Activated CD4-positive, alpha-beta T cell treated with anti-CD3 and anti-CD28 coated beads, Interleukin-2, amount 10 ng/mL, durations not matched to agents 7 days and 5 days (primary cell): Measurements from ENCODE around the gene OSBPL6. TPM values are rescaled to one million over a fixed set of nuclear protein-coding genes. Genes with fewer than 3 reads are reported as not detected.

Experiments used
- CTCF ChIA-PET: fragments of 350-600 bp; sonication (Branson Sonifier 250); formaldehyde crosslinking; loops from one replicate; lab custom pipeline; 2021; ENCODE audit warnings: antibody characterized with exemption; lab: Charles Lee
- POLR2A ChIA-PET: fragments of 350-600 bp; sonication (Branson Sonifier 250); formaldehyde crosslinking; loops from one replicate; lab custom pipeline; 2021; ENCODE audit warnings: antibody characterized with exemption; lab: Charles Lee
- DNase-seq: peaks from one replicate; pipeline ENCODE4 v3.0.0-alpha.2; 2020
- H3K27ac Mint-ChIP-seq: one replicate; pipeline ENCODE4 v1.8.0; 2021; ENCODE audit warnings: mild to moderate bottlenecking, moderate library complexity, mixed read lengths
- H3K27me3 Mint-ChIP-seq: one replicate; pipeline ENCODE4 v1.8.0; 2021; ENCODE audit warnings: mixed read lengths
- H3K36me3 Mint-ChIP-seq: one replicate; pipeline ENCODE4 v1.8.0; 2021; ENCODE audit warnings: low read depth, mixed read lengths
- H3K4me1 Mint-ChIP-seq: one replicate; pipeline ENCODE4 v1.8.0; 2021; ENCODE audit warnings: mixed read lengths
- H3K4me3 Mint-ChIP-seq: one replicate; pipeline ENCODE4 v1.8.0; 2021; ENCODE audit warnings: mild to moderate bottlenecking, moderate library complexity, mixed read lengths
- H3K9me3 Mint-ChIP-seq: one replicate; pipeline ENCODE4 v1.8.0; 2021; ENCODE audit warnings: mixed read lengths
- total RNA-seq, 2 experiments: library from RNA; stranded (reverse); gene quantifications; one replicate each; pipeline ENCODE4 v1.2.3, GENCODE V29; 2021

Gene OSBPL6
- total RNA-seq, 2 experiments from 2014 or later: 0.35 to 0.52 TPM

DNA sequence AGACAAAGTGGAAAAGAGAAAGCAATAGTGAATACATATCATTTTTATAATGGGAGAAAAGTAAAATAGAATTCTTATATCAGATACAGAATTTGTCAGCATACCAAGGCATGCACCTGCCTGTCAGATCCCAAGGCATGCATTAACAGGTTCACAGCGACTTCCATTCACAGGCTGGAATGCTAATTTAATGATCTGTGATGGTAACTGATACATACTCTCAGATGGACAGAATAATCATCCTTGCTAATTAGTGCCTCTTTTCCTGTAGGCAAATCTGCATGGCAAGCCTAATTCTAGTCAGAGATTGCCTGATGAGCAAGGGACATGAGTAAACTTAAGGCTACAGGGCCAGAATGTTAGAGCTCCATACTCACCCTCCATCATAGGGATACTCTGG, 180.6 kb downstream of the OSBPL6 start:
- POLR2A ChIA-PET: no interaction called here
- CTCF ChIA-PET: interaction anchor here (1.0 to 1.1 kb wide), 3 partner anchors 9 to 22 kb away, joined by 3 read pairs; no protein-coding TSS in a partner anchor
- no peaks in the 10 kb centered on the region for H3K36me3 Mint-ChIP-seq

DNA sequence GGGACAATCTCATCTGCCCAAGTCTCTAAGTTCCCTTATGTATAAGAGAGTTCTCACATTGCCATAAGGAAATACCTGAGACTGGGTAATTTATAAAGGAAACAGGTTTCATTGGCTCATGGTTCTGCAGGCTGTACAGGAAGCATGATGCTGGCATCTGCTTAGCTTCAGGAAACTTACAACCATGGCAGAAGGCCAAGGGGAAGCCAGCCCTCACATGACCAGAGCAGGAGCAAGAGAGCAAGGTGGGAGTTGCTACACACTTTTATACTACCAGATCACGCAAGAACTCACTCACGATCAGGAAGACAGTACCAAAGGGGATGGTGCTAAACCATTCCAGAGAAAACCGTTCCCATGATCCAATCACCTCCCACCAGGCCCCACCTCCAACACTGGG, 182.7 kb downstream of the OSBPL6 start:
- no peak overlapping the region for H3K4me3 Mint-ChIP-seq
- no peak overlapping the region for H3K27ac Mint-ChIP-seq
- peaks cover 20% of the 10 kb centered on the region for H3K27me3 Mint-ChIP-seq
- H3K36me3 Mint-ChIP-seq: no peaks in the 10 kb centered on the region
- DNase-seq: no peak
- ChIA-PET POLR2A (no interaction called here), CTCF (interaction anchor here (0.5 kb wide), 1 partner anchor 262 kb away, joined by 3 read pairs; no protein-coding TSS in a partner anchor)
- peaks cover 2% of the 10 kb centered on the region for H3K4me1 Mint-ChIP-seq
- no peaks in the 10 kb centered on the region for H3K9me3 Mint-ChIP-seq

More for the DNA sequence above, 180.6 kb downstream of the OSBPL6 start:
- Mint-ChIP-seq H3K27ac (no peak overlapping the region), H3K4me1 (no peaks in the 10 kb centered on the region), H3K4me3 (no peak overlapping the region), H3K27me3 (peaks cover 21% of the 10 kb centered on the region), H3K9me3 (no peaks in the 10 kb centered on the region)
- DNase-seq: no peak

DNA sequence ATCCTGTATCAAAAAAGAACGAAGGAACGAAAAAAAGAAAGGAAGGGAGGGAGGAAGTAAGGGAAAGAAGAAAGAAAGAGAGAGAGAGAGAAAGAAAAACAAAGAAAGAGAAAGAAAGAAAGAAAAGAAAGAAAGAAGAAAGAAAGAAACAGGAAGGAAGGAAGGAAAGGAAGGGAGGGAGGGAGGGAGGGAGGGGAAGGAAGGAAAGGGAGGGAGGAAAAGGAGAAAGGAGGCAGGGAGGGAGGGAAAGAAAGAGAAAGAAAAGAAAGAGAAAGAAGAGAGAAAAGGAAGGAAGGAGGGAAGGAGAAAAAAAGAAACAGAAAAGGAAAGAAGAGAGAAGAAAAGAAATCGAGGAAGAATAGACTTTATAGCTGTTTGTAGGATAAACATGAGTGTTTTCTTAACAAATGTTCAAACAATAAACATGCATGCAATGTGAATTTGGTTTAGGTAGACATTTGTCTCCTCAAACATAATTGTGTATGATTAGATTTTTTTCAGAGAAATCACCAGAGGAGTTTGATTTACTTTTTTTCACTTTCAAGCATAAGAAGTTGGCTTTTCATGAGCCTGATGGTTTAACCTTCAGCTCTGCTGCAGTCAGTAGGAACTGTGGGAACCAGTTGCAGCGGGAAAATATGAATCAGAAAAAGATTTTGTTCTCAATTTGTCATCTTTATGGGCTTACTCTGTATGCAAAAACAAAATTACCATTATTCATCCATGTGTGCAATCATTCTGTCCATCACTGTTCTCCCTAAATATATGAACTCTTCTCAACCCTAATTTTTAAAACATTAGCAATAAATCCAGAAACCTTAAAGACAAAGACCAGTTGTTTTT, 185.1 kb downstream of the OSBPL6 start:
- Mint-ChIP-seq H3K4me1 (peaks cover 2% of the 10 kb centered on the region), H3K27me3 (peaks cover 15% of the 10 kb centered on the region), H3K36me3 (no peaks in the 10 kb centered on the region), H3K9me3 (no peaks in the 10 kb centered on the region), H3K4me3 (no peak overlapping the region), H3K27ac (no peak overlapping the region)
- ChIA-PET CTCF (interaction anchor here (1.1 to 1.5 kb wide), 2 partner anchors 35 to 39 kb away, joined by 3 to 4 read pairs; no protein-coding TSS in a partner anchor), POLR2A (interaction anchor here (1.4 kb wide), 1 partner anchor 35 kb away, joined by 3 read pairs; no protein-coding TSS in a partner anchor)
- no peak for DNase-seq

DNA sequence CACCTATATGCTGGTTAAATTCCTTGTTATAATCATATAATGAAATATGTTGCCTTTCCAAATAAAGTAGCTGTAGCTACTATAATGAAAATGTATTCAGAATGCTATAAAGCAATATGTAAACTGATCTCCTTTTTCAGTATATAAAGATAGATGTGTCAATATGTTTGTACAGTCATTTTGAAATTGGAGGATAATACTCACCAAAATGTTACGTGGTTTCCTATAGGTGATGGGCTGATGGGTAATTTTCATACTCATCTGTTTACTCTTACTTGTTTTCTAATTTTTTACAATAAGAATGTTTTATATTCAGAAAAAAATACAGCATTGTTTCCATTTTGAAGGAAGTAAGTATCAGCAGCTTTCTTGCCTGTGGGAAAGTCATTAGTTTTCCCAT, 186.5 kb downstream of the OSBPL6 start:
- peaks cover 2% of the 10 kb centered on the region for H3K4me1 Mint-ChIP-seq
- no peak for DNase-seq
- no peak overlapping the region for H3K4me3 Mint-ChIP-seq
- H3K36me3 Mint-ChIP-seq: no peaks in the 10 kb centered on the region
- peaks cover 7% of the 10 kb centered on the region for H3K27me3 Mint-ChIP-seq
- no peak overlapping the region for H3K27ac Mint-ChIP-seq
- CTCF ChIA-PET: interaction anchor here (1.5 to 1.6 kb wide), 2 partner anchors 9 to 37 kb away, joined by 3 read pairs; no protein-coding TSS in a partner anchor
- POLR2A ChIA-PET: interaction anchor here (1.4 kb wide), 1 partner anchor 34 kb away, joined by 3 read pairs; no protein-coding TSS in a partner anchor
- H3K9me3 Mint-ChIP-seq: no peaks in the 10 kb centered on the region

DNA sequence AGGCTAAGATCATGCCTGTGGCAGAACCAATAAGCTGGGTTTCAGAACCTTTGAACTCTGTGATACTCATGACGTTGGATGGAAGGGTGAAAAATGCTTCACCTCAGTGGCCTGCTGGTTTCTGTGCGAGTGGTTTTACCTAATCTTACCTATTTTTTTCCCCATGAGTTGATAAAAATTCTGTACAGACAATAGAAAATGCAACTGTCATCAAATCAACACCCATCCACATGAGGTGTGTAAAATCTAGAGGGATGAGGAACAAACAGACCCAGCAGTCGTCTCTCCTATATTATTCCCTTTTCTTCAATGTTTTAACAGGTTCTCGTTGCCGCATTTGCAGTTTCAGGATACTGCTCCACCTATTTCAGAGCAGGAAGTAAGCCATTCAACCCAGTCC, 189.4 kb downstream of the OSBPL6 start:
- Mint-ChIP-seq H3K27ac (no peak overlapping the region), H3K36me3 (peaks cover 4% of the 10 kb centered on the region), H3K4me3 (no peak overlapping the region), H3K4me1 (peaks cover 13% of the 10 kb centered on the region), H3K27me3 (peaks cover 4% of the 10 kb centered on the region), H3K9me3 (no peaks in the 10 kb centered on the region)
- CTCF ChIA-PET: interaction anchor here (1.8 to 2.9 kb wide), 2 partner anchors 11 to 31 kb away, joined by 5 to 8 read pairs; no protein-coding TSS in a partner anchor
- POLR2A ChIA-PET: no interaction called here
- no peak for DNase-seq

DNA sequence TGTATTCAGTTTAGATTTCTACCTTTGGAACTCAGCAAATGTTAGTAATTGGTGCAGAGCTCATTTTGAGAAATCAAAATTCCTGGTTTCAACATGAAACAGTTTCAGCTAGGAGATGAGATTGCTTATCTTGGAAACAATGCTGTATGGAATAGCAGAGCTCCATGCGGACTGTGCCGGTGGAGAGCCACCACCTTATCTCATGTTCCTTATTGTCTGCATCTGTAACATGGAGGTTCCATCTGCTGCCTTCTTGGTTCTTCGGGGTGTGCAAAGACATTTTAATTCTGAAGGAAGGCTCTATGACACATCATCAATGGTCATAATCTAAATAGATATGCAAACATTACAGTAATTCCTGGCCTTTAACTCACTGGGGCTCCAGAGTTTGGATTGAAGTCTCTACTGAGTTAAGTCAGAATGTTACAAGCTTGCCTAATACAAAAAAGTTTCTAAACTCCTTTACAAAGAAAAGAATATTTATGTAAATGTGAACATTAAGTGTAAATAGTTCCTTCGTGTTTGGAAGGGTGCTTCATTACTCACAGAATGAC, 191.4 kb downstream of the OSBPL6 start:
- Mint-ChIP-seq H3K4me1 (peaks cover 13% of the 10 kb centered on the region), H3K27me3 (no peaks in the 10 kb centered on the region), H3K4me3 (no peak overlapping the region), H3K36me3 (peaks cover 4% of the 10 kb centered on the region), H3K9me3 (no peaks in the 10 kb centered on the region), H3K27ac (no peak overlapping the region)
- DNase-seq: no peak
- ChIA-PET CTCF (interaction anchor here (0.6 kb wide), 1 partner anchor 89 kb away, joined by 3 read pairs; no protein-coding TSS in a partner anchor), POLR2A (no interaction called here)

GRCh38 chr2:178386986-178387597, 192.8 kb downstream of the OSBPL6 start:
- no peaks in the 10 kb centered on the region for H3K9me3 Mint-ChIP-seq
- H3K4me3 Mint-ChIP-seq: no peak overlapping the region
- H3K27ac Mint-ChIP-seq: peak overlapping the region; percentile 71
- POLR2A ChIA-PET: no interaction called here
- peaks cover 4% of the 10 kb centered on the region for H3K36me3 Mint-ChIP-seq
- CTCF ChIA-PET: interaction anchor here (1.0 to 1.1 kb wide), 2 partner anchors 8 to 13 kb away, joined by 3 read pairs; no protein-coding TSS in a partner anchor
- DNase-seq: peak; percentile 25
- H3K27me3 Mint-ChIP-seq: peaks cover 2% of the 10 kb centered on the region
- peaks cover 11% of the 10 kb centered on the region for H3K4me1 Mint-ChIP-seq

GRCh38 chr2:178388287-178388686, 194.0 kb downstream of the OSBPL6 start:
- no peak for DNase-seq
- Mint-ChIP-seq H3K27ac (no peak overlapping the region), H3K27me3 (peaks cover 10% of the 10 kb centered on the region), H3K9me3 (no peaks in the 10 kb centered on the region), H3K4me3 (no peak overlapping the region), H3K36me3 (peaks cover 4% of the 10 kb centered on the region), H3K4me1 (peaks cover 11% of the 10 kb centered on the region)
- ChIA-PET POLR2A (no interaction called here), CTCF (no interaction called here)

DNA sequence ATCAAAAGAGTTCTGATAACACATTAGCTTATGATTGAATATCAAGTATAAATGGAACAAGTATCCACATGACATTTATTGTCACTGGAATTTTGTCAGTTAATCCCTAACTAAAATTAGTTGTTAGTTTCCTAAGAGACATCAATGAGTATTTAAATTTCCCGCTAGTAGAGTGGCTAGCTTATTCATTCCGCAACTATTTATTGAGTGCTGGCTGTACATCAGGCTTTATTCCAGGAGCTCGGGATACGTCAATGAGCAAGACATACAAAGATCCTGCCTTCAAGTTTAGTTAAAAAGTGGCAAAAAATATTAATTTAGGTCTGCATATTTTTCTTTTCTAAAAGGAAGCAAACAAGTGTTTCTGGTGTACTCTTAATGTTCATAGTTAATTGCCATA, 197.4 kb downstream of the OSBPL6 start:
- Mint-ChIP-seq H3K4me1 (peaks cover 10% of the 10 kb centered on the region), H3K4me3 (no peak overlapping the region), H3K9me3 (no peaks in the 10 kb centered on the region), H3K36me3 (peaks cover 4% of the 10 kb centered on the region), H3K27ac (no peak overlapping the region), H3K27me3 (peaks cover 20% of the 10 kb centered on the region)
- no peak for DNase-seq
- ChIA-PET CTCF (interaction anchor here (1.0 to 1.1 kb wide), 2 partner anchors 23 to 28 kb away, joined by 3 to 7 read pairs; no protein-coding TSS in a partner anchor), POLR2A (no interaction called here)

DNA sequence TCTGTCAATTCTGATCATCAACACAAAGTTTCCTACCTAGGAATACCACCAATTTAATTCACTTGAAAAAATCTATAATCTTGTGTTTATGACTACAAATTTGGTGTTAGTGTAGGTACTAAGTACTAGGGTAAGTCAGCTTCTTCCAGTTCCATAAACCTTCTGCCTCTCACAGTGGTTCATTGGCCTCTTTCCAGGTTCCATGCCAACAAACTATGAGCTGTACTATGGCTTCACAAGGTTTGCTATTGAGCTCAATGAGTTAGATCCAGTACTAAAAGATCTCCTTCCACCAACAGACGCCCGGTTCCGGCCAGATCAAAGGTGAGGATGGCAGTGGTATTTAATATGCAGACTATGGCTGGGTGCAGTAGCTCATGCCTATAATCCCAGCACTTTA, 197.9 kb downstream of the OSBPL6 start:
- no peaks in the 10 kb centered on the region for H3K9me3 Mint-ChIP-seq
- peaks cover 20% of the 10 kb centered on the region for H3K27me3 Mint-ChIP-seq
- DNase-seq: no peak
- no peak overlapping the region for H3K27ac Mint-ChIP-seq
- ChIA-PET CTCF (interaction anchor here (1.0 to 1.4 kb wide), 3 partner anchors 22 to 27 kb away, joined by 3 to 7 read pairs (median 6); no protein-coding TSS in a partner anchor), POLR2A (no interaction called here)
- no peak overlapping the region for H3K4me3 Mint-ChIP-seq
- peaks cover 2% of the 10 kb centered on the region for H3K36me3 Mint-ChIP-seq
- peaks cover 7% of the 10 kb centered on the region for H3K4me1 Mint-ChIP-seq

GRCh38 chr2:178394859-178395258, 200.5 kb downstream of the OSBPL6 start:
- Mint-ChIP-seq H3K36me3 (no peaks in the 10 kb centered on the region), H3K27me3 (peaks cover 20% of the 10 kb centered on the region), H3K4me3 (no peak overlapping the region), H3K27ac (no peak overlapping the region), H3K9me3 (no peaks in the 10 kb centered on the region), H3K4me1 (peaks cover 4% of the 10 kb centered on the region)
- ChIA-PET POLR2A (no interaction called here), CTCF (interaction anchor here (0.9 to 5.9 kb wide), 6 partner anchors 8 to 34 kb away, joined by 3 to 52 read pairs (median 6); no protein-coding TSS in a partner anchor)
- no peak for DNase-seq

DNA sequence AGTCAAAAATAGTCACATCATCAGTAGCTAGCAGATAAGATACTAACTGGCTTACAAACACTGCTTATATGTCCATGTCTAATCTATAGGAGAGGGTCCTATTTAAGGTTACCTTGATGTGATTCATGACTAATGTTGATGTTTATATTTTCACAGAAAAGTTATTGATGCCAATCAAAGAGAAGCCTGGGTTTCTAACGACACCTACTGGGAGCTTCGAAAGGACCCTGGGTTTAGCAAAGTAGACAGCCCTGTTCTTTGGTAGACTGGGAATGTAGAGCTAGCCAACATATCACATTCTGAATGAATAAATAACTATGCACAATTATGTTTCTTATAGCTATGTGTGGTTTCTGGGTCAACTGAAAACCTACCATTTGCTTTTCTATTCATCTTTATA, 201.0 kb downstream of the OSBPL6 start:
- no peak overlapping the region for H3K27ac Mint-ChIP-seq
- peaks cover 4% of the 10 kb centered on the region for H3K4me1 Mint-ChIP-seq
- no peaks in the 10 kb centered on the region for H3K36me3 Mint-ChIP-seq
- no peak for DNase-seq
- no peak overlapping the region for H3K4me3 Mint-ChIP-seq
- no peaks in the 10 kb centered on the region for H3K9me3 Mint-ChIP-seq
- CTCF ChIA-PET: interaction anchor here (0.9 to 5.9 kb wide), 6 partner anchors 9 to 34 kb away, joined by 3 to 52 read pairs (median 6); no protein-coding TSS in a partner anchor
- POLR2A ChIA-PET: no interaction called here
- peaks cover 20% of the 10 kb centered on the region for H3K27me3 Mint-ChIP-seq
